Measurements from ENCODE around the gene PTPRG.

GRCh38 chr3:61946570-61947324 is 385.4 kb downstream of the PTPRG start:
- TF ChIP-seq ATF7-NPFF (CRISPR knock-in tag; IDR thresholded peaks at IDR 0.05; ENCODE audit: low read depth) (no peak), CTCF (CRISPR knock-in tag; IDR thresholded peaks at IDR 0.05) (no peak), NCOA2 (CRISPR knock-in tag; IDR thresholded peaks at IDR 0.05) (no peak), SP1 (IDR thresholded peaks at IDR 0.05) (no peak), SP1 (CRISPR knock-in tag; IDR thresholded peaks at IDR 0.05) (no peak), BHLHE40 (IDR thresholded peaks at IDR 0.05; ENCODE audit: low read length) (no peak), U2AF2 (IDR thresholded peaks at IDR 0.05; ENCODE audit: low read depth, low read length) (no peak), RNF2 (conservative IDR thresholded peaks at IDR 0.05; ENCODE audit: low read depth) (no peak), PRPF4 (IDR thresholded peaks at IDR 0.05; ENCODE audit: low read depth, low read length, poor library complexity, severe bottlenecking) (no peak), AGO1 (IDR thresholded peaks at IDR 0.05; ENCODE audit: low read depth, low read length, poor library complexity, severe bottlenecking) (no peak), SP2 (CRISPR knock-in tag; IDR thresholded peaks at IDR 0.05) (no peak)

All from HepG2 (cell line).